Measurements from ENCODE around the gene ARFGAP3.
"Not testable (repeated sequence)": the region's sequence is repeated elsewhere in the genome, so short reads cannot be mapped to it uniquely, and the experiment has no call there.

DNA sequence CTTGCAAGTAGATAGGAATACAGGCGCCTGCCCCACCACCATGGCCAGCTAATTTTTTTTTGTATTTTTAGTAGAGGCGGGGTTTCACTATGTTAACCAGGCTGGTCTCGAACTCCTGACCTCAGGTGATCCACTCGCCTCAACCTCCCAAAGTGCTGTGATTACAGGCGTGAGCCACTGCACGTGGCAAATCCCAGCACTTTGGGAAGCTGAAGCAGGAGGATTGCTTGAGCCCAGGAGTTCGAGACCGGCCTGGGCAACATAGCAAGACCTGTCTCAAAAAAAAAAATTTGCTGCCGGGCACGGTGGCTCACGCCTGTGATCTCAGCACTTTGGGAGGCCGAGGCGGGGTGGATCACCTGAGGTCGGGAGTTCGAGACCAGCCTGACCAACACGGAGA lies 102.0 kb downstream of the ARFGAP3 start:
- TF ChIP-seq, protein P1, sequence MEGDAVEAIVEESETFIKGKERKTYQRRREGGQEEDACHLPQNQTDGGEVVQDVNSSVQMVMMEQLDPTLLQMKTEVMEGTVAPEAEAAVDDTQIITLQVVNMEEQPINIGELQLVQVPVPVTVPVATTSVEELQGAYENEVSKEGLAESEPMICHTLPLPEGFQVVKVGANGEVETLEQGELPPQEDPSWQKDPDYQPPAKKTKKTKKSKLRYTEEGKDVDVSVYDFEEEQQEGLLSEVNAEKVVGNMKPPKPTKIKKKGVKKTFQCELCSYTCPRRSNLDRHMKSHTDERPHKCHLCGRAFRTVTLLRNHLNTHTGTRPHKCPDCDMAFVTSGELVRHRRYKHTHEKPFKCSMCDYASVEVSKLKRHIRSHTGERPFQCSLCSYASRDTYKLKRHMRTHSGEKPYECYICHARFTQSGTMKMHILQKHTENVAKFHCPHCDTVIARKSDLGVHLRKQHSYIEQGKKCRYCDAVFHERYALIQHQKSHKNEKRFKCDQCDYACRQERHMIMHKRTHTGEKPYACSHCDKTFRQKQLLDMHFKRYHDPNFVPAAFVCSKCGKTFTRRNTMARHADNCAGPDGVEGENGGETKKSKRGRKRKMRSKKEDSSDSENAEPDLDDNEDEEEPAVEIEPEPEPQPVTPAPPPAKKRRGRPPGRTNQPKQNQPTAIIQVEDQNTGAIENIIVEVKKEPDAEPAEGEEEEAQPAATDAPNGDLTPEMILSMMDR (IDR thresholded peaks at IDR 0.05; ENCODE audit: insufficient read depth, low read depth, low read length): not testable (repeated sequence)
- not testable (repeated sequence) for TF ChIP-seq EZH2 (IDR thresholded peaks at IDR 0.05; ENCODE audit: insufficient read depth, low read length)
